WTC11 (cell line): ENCODE results near the gene RIPOR1. TPM values are rescaled to one million over a fixed set of nuclear protein-coding genes. Genes with fewer than 3 reads are reported as not detected.

Experiments
- ATAC-seq: fragments of 200-7000 bp; cut with Tn5 transposase; 2 replicates; pipeline ENCODE4 v1.10.0; 2021; ENCODE audit warnings: mild to moderate bottlenecking, moderate library complexity
- CTCF ChIA-PET: fragments of 300-600 bp; sonication (Branson Sonifier 250); formaldehyde crosslinking; loops from one replicate; lab custom pipeline; 2021; ENCODE audit warnings: antibody characterized with exemption; lab: Charles Lee
- POLR2A ChIA-PET: fragments of 350-600 bp; sonication (Branson Sonifier 250); formaldehyde crosslinking; loops from one replicate; lab custom pipeline; 2021; ENCODE audit warnings: antibody characterized with exemption; lab: Charles Lee
- DNase-seq: peaks from one replicate; pipeline ENCODE4 v3.0.0; 2021; ENCODE audit warnings: low spot score
- H3K27ac Mint-ChIP-seq: 2 replicates; pipeline ENCODE4 v1.8.0; 2021; ENCODE audit warnings: mixed read lengths
- H3K27me3 Mint-ChIP-seq: 2 replicates; pipeline ENCODE4 v1.8.0; 2021; ENCODE audit warnings: low read depth, mild to moderate bottlenecking, moderate library complexity, mixed read lengths
- H3K36me3 Mint-ChIP-seq: 2 replicates; pipeline ENCODE4 v1.8.0; 2021; ENCODE audit warnings: mixed read lengths
- H3K4me1 Mint-ChIP-seq: 2 replicates; pipeline ENCODE4 v1.8.0; 2022; ENCODE audit warnings: mixed read lengths
- H3K4me3 Mint-ChIP-seq: 2 replicates; pipeline ENCODE4 v1.8.0; 2021; ENCODE audit warnings: mild to moderate bottlenecking, moderate library complexity, mixed read lengths
- H3K9me3 Mint-ChIP-seq: 2 replicates; pipeline ENCODE4 v1.8.0; 2021; ENCODE audit warnings: mixed read lengths
- ATF1 ChIP-seq: sonication (generic); formaldehyde crosslinking; IDR thresholded peaks from 2 replicates; pipeline ENCODE4 v1.8.1; 2023; ENCODE audit warnings: mild to moderate bottlenecking, moderate library complexity, missing genetic modification reagents
- PRRX2 ChIP-seq: fragments of 250-450 bp; sonication (Bioruptor Pico); IDR thresholded peaks from 2 replicates; pipeline ENCODE4 v1.8.0; 2021; ENCODE audit warnings: mild to moderate bottlenecking
- RORB ChIP-seq: fragments of 250-450 bp; sonication (Bioruptor Pico); IDR thresholded peaks from 2 replicates; pipeline ENCODE4 v1.9.0; 2021; ENCODE audit warnings: mild to moderate bottlenecking
- TEAD4 ChIP-seq: sonication (generic); formaldehyde crosslinking; IDR thresholded peaks from 2 replicates; pipeline ENCODE4 v1.8.0; 2022; ENCODE audit warnings: mild to moderate bottlenecking, missing genetic modification reagents
- total RNA-seq: library from RNA; stranded (reverse); gene quantifications from 3 replicates; pipeline ENCODE4 v1.2.3, GENCODE V29; 2021
- TF ChIP-seq, protein P1 (sequence below): sonication (generic); formaldehyde crosslinking; IDR thresholded peaks from 2 replicates; pipeline ENCODE4 v1.8.1; 2022; ENCODE audit warnings: low read depth, missing genetic modification reagents, borderline replicate concordance
- TF ChIP-seq, protein P2 (sequence below): sonication (generic); formaldehyde crosslinking; IDR thresholded peaks from 2 replicates; pipeline ENCODE4 v1.8.0; 2022; ENCODE audit warnings: missing genetic modification reagents

RIPOR1 gene
- total RNA-seq, 1 experiment from 2014 or later = 14.9 TPM

DNA sequence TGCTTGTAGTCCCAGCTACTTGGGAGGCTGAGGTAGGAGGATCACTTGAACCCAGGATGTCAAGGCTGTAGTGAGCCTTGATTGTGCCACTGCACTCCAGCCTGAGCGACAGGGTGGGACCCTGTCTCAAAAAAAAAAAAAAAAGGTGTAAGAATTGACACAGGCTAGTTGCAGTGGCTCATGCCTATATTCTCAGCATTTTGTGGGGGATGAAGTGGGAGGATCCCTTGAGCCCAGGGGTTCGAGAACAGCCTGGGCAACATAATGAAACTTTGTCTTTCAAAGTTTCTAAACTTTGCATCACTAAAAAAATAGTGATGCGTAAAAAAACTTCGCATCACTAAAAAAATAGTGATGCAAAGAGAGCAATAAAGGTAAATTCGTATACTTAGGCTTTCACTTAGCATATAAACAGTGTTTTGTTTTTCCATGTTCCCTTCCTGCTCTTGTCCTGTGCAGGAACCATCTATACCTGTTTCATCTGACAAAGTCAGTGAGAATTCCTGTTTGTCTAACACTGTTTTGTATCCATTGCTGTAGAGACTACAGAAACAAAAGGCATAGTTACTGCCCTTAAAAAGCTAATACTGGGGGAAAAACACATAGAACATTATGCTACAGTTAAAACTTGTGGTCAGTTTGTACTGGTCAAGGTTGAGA lies 65.8 kb downstream of the RIPOR1 start:
- H3K9me3 Mint-ChIP-seq = no peaks in the 10 kb centered on the region
- ATAC-seq = peak; percentile 61
- DNase-seq = no peak
- TF ChIP-seq RORB (no peak), PRRX2 (CRISPR knock-in tag) (no peak), ATF1 (CRISPR knock-in tag) (no peak)
- TF ChIP-seq, protein P1, sequence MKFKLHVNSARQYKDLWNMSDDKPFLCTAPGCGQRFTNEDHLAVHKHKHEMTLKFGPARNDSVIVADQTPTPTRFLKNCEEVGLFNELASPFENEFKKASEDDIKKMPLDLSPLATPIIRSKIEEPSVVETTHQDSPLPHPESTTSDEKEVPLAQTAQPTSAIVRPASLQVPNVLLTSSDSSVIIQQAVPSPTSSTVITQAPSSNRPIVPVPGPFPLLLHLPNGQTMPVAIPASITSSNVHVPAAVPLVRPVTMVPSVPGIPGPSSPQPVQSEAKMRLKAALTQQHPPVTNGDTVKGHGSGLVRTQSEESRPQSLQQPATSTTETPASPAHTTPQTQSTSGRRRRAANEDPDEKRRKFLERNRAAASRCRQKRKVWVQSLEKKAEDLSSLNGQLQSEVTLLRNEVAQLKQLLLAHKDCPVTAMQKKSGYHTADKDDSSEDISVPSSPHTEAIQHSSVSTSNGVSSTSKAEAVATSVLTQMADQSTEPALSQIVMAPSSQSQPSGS = no peak
- TF ChIP-seq, protein P2, sequence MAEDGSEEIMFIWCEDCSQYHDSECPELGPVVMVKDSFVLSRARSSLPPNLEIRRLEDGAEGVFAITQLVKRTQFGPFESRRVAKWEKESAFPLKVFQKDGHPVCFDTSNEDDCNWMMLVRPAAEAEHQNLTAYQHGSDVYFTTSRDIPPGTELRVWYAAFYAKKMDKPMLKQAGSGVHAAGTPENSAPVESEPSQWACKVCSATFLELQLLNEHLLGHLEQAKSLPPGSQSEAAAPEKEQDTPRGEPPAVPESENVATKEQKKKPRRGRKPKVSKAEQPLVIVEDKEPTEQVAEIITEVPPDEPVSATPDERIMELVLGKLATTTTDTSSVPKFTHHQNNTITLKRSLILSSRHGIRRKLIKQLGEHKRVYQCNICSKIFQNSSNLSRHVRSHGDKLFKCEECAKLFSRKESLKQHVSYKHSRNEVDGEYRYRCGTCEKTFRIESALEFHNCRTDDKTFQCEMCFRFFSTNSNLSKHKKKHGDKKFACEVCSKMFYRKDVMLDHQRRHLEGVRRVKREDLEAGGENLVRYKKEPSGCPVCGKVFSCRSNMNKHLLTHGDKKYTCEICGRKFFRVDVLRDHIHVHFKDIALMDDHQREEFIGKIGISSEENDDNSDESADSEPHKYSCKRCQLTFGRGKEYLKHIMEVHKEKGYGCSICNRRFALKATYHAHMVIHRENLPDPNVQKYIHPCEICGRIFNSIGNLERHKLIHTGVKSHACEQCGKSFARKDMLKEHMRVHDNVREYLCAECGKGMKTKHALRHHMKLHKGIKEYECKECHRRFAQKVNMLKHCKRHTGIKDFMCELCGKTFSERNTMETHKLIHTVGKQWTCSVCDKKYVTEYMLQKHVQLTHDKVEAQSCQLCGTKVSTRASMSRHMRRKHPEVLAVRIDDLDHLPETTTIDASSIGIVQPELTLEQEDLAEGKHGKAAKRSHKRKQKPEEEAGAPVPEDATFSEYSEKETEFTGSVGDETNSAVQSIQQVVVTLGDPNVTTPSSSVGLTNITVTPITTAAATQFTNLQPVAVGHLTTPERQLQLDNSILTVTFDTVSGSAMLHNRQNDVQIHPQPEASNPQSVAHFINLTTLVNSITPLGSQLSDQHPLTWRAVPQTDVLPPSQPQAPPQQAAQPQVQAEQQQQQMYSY = no peak
- TF ChIP-seq, all 79 proteins: peak for 0
- peak overlapping the region; percentile 89 for H3K27ac Mint-ChIP-seq
- no peaks in the 10 kb centered on the region for H3K36me3 Mint-ChIP-seq
- ChIA-PET CTCF (interaction anchor here (0.5 to 2.7 kb wide), 12 partner anchors 12 to 222 kb away, joined by 3 to 11 read pairs (median 4); partner anchors contain the start of genes CARMIL2 and CTCF), POLR2A (interaction anchor here (0.7 kb wide), 1 partner anchor 162 kb away, joined by 3 read pairs; no protein-coding TSS in a partner anchor)
- H3K27me3 Mint-ChIP-seq = no peaks in the 10 kb centered on the region
- H3K4me3 Mint-ChIP-seq = peak overlapping the region; percentile 43
- H3K4me1 Mint-ChIP-seq = peaks cover 51% of the 10 kb centered on the region

DNA sequence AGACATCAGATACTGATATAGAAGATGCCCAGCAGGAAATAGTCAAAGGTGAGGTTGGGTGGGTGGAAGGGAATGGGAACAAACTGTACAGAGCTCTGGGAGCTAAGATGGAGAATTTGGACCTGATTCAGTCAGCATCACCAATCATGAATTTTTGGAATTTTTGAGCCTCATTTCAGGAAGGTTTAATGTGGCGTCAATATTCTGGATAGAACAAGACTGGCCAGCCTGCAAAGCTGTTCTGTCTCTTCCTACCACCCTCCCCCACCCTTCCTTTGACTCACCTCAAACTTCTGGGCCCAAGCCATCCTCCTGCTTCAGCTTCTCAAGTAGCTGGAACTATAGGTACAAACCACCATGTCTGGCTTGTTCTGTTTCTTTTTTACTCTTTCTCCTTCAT lies 66.3 kb downstream of the RIPOR1 start:
- peak; percentile 38 for ATAC-seq
- no peaks in the 10 kb centered on the region for H3K9me3 Mint-ChIP-seq
- H3K27ac Mint-ChIP-seq = peak overlapping the region; percentile 89
- ChIA-PET CTCF (interaction anchor here (0.5 to 2.7 kb wide), 11 partner anchors 11 to 222 kb away, joined by 3 to 11 read pairs (median 5); partner anchors contain the start of gene CARMIL2), POLR2A (interaction anchor here (0.6 kb wide), 1 partner anchor 82 kb away, joined by 3 read pairs; no protein-coding TSS in a partner anchor)
- no peaks in the 10 kb centered on the region for H3K27me3 Mint-ChIP-seq
- no peaks in the 10 kb centered on the region for H3K36me3 Mint-ChIP-seq
- peak overlapping the region; percentile 43 for H3K4me3 Mint-ChIP-seq
- no peak for TF ChIP-seq TEAD4 (CRISPR knock-in tag)
- peaks cover 54% of the 10 kb centered on the region for H3K4me1 Mint-ChIP-seq
- DNase-seq = no peak

Other genes starting within 250 kb of the RIPOR1 start
- gene PLEKHG4, start 249.3 kb upstream of the RIPOR1 start, total RNA-seq = 5.9 to 16.7 TPM (median 15.0 TPM) in 3 replicates
- gene KCTD19, start 202.1 kb upstream of the RIPOR1 start, total RNA-seq = 0.85 to 1.1 TPM (median 0.85 TPM) in 3 replicates
- 0.13 to 0.39 TPM (median 0.18 TPM) in 3 replicates for gene LRRC36, start 202.0 kb upstream of the RIPOR1 start, total RNA-seq
- 0.57 to 0.74 TPM (median 0.64 TPM) in 3 replicates for gene TPPP3, start 135.3 kb upstream of the RIPOR1 start, total RNA-seq
- 4.2 to 4.9 TPM (median 4.6 TPM) in 3 replicates for gene ZDHHC1, start 112.4 kb upstream of the RIPOR1 start, total RNA-seq
- gene HSD11B2, start 97.7 kb upstream of the RIPOR1 start, total RNA-seq = 33.4 to 38.3 TPM (median 36.4 TPM) in 3 replicates
- gene ATP6V0D1, start 47.7 kb upstream of the RIPOR1 start, total RNA-seq = 32.5 to 44.1 TPM (median 33.8 TPM) in 3 replicates
- gene AGRP, start 45.3 kb upstream of the RIPOR1 start, total RNA-seq = not detected in 3 replicates
- gene CTCF, start 33.7 kb downstream of the RIPOR1 start, total RNA-seq = 55.4 to 60.6 TPM (median 57.7 TPM) in 3 replicates
- 33.3 to 42.3 TPM (median 38.3 TPM) in 3 replicates for gene CARMIL2, start 116.3 kb downstream of the RIPOR1 start, total RNA-seq
- 38.1 to 41.3 TPM (median 40.7 TPM) in 3 replicates for gene ACD, start 131.4 kb downstream of the RIPOR1 start, total RNA-seq
- 17.1 to 18.5 TPM (median 17.4 TPM) in 3 replicates for gene PARD6A, start 132.1 kb downstream of the RIPOR1 start, total RNA-seq
- gene ENKD1, start 137.9 kb downstream of the RIPOR1 start, total RNA-seq = 10.3 to 11.9 TPM (median 11.7 TPM) in 3 replicates
- 4.1 to 5.4 TPM (median 4.9 TPM) in 3 replicates for gene C16orf86, start 138.0 kb downstream of the RIPOR1 start, total RNA-seq
- 19.3 to 29.5 TPM (median 22.8 TPM) in 3 replicates for gene GFOD2, start 190.5 kb downstream of the RIPOR1 start, total RNA-seq